GM23338 (cell line): Measurements from ENCODE around the gene TMED9.

Experiments used
- CREB1 ChIP-seq: fragments of 250-450 bp; sonication (Bioruptor Pico); IDR thresholded peaks from 2 replicates; pipeline ENCODE4 v1.5.0; 2020; ENCODE audit warnings: low read depth, mild to moderate bottlenecking, moderate library complexity
- EZH2 ChIP-seq: fragments of 200-600 bp; sonication (generic); IDR thresholded peaks from one replicate; pipeline ENCODE4 v1.8.0; 2017; ENCODE audit warnings: antibody characterized with exemption, mild to moderate bottlenecking, low read depth; ENCODE audit not compliant: unreplicated experiment
- EZH2phosphoT487 ChIP-seq: fragments of 200-600 bp; sonication (generic); IDR thresholded peaks from one replicate; pipeline ENCODE4 v1.8.1; 2018; ENCODE audit warnings: antibody characterized with exemption; ENCODE audit not compliant: unreplicated experiment
- JUNB ChIP-seq: IDR thresholded peaks from one replicate; pipeline ENCODE4 v1.6.1; 2016; ENCODE audit warnings: antibody characterized with exemption; ENCODE audit not compliant: unreplicated experiment
- NANOG ChIP-seq: IDR thresholded peaks from 2 replicates; pipeline ENCODE4 v1.6.1; 2016; ENCODE audit warnings: antibody characterized with exemption, borderline replicate concordance
- POLR2AphosphoS5 ChIP-seq: IDR thresholded peaks from 2 replicates; pipeline ENCODE4 v1.6.1; 2016; ENCODE audit warnings: antibody characterized with exemption, low read depth
- STAT1 ChIP-seq: IDR thresholded peaks from one replicate; pipeline ENCODE4 v1.6.1; 2016; ENCODE audit warnings: antibody characterized with exemption; ENCODE audit not compliant: unreplicated experiment
- ZNF331 ChIP-seq: fragments of 250-450 bp; sonication (Bioruptor Pico); IDR thresholded peaks from 2 replicates; pipeline ENCODE4 v1.5.0; 2020; ENCODE audit warnings: low read depth, mild to moderate bottlenecking, moderate library complexity
- TF ChIP-seq, protein P1 (sequence below), 2 experiments: fragments of 200-600 bp in 1 of 2; sonication (generic) in 1 of 2; conservative IDR thresholded peaks; 2 replicates each; pipeline versions ENCODE4 v1.5.1 to v1.6.1; 2016 to 2017; ENCODE audit warnings: antibody characterized with exemption in 2 of 2, low read depth in 2 of 2, mild to moderate bottlenecking in 2 of 2, moderate library complexity in 1 of 2
- TF ChIP-seq, protein P2 (sequence below): IDR thresholded peaks from 2 replicates; pipeline ENCODE4 v1.6.1; 2016; ENCODE audit warnings: antibody characterized with exemption
- TF ChIP-seq, protein P3 (sequence below): IDR thresholded peaks from one replicate; pipeline ENCODE4 v1.6.1; 2018; ENCODE audit warnings: antibody characterized with exemption; ENCODE audit not compliant: unreplicated experiment
- TF ChIP-seq, protein P4 (sequence below): fragments of 250-450 bp; sonication (Bioruptor Pico); IDR thresholded peaks from 2 replicates; pipeline ENCODE4 v1.5.0; 2020; ENCODE audit warnings: mild to moderate bottlenecking, moderate library complexity

DNA sequence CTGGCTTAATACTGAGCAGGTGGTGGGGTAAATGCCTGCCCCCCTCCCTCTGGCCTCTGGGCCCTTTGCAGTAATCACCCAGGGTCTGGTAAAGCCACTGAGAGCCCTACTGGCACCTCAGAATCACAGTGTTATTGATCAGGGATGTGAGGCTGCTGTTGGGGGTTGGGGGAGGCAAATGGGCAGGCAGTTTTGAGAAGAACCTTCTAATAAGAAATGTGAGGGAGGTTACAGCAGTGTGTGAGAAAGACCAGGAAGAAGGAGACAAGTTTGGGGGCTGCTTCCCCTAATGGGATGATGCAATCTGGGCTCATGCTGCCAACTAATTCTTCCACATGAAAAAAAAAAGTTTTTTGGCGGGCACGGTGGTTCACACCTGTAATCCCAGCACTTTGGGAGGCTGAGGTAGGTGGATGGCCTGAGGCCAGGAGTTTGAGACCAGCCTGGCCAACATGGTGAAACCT, 4.8 kb downstream of the TMED9 start:
- TF ChIP-seq POLR2AphosphoS5, result no peak
- no peak for TF ChIP-seq EZH2
- TF ChIP-seq, protein P1, sequence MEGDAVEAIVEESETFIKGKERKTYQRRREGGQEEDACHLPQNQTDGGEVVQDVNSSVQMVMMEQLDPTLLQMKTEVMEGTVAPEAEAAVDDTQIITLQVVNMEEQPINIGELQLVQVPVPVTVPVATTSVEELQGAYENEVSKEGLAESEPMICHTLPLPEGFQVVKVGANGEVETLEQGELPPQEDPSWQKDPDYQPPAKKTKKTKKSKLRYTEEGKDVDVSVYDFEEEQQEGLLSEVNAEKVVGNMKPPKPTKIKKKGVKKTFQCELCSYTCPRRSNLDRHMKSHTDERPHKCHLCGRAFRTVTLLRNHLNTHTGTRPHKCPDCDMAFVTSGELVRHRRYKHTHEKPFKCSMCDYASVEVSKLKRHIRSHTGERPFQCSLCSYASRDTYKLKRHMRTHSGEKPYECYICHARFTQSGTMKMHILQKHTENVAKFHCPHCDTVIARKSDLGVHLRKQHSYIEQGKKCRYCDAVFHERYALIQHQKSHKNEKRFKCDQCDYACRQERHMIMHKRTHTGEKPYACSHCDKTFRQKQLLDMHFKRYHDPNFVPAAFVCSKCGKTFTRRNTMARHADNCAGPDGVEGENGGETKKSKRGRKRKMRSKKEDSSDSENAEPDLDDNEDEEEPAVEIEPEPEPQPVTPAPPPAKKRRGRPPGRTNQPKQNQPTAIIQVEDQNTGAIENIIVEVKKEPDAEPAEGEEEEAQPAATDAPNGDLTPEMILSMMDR (conservative IDR thresholded peaks at IDR 0.05; ENCODE audit: low read depth in 2 of 2), result no peak
- no peak for TF ChIP-seq JUNB
- TF ChIP-seq, protein P2, sequence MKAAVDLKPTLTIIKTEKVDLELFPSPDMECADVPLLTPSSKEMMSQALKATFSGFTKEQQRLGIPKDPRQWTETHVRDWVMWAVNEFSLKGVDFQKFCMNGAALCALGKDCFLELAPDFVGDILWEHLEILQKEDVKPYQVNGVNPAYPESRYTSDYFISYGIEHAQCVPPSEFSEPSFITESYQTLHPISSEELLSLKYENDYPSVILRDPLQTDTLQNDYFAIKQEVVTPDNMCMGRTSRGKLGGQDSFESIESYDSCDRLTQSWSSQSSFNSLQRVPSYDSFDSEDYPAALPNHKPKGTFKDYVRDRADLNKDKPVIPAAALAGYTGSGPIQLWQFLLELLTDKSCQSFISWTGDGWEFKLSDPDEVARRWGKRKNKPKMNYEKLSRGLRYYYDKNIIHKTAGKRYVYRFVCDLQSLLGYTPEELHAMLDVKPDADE, result no peak
- no peak for TF ChIP-seq EZH2phosphoT487
- TF ChIP-seq, protein P3, sequence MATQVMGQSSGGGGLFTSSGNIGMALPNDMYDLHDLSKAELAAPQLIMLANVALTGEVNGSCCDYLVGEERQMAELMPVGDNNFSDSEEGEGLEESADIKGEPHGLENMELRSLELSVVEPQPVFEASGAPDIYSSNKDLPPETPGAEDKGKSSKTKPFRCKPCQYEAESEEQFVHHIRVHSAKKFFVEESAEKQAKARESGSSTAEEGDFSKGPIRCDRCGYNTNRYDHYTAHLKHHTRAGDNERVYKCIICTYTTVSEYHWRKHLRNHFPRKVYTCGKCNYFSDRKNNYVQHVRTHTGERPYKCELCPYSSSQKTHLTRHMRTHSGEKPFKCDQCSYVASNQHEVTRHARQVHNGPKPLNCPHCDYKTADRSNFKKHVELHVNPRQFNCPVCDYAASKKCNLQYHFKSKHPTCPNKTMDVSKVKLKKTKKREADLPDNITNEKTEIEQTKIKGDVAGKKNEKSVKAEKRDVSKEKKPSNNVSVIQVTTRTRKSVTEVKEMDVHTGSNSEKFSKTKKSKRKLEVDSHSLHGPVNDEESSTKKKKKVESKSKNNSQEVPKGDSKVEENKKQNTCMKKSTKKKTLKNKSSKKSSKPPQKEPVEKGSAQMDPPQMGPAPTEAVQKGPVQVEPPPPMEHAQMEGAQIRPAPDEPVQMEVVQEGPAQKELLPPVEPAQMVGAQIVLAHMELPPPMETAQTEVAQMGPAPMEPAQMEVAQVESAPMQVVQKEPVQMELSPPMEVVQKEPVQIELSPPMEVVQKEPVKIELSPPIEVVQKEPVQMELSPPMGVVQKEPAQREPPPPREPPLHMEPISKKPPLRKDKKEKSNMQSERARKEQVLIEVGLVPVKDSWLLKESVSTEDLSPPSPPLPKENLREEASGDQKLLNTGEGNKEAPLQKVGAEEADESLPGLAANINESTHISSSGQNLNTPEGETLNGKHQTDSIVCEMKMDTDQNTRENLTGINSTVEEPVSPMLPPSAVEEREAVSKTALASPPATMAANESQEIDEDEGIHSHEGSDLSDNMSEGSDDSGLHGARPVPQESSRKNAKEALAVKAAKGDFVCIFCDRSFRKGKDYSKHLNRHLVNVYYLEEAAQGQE, result no peak
- TF ChIP-seq STAT1, result no peak
- no peak for TF ChIP-seq NANOG
- TF ChIP-seq CREB1 (CRISPR knock-in tag), result no peak
- TF ChIP-seq ZNF331, result no peak
- TF ChIP-seq, protein P4, sequence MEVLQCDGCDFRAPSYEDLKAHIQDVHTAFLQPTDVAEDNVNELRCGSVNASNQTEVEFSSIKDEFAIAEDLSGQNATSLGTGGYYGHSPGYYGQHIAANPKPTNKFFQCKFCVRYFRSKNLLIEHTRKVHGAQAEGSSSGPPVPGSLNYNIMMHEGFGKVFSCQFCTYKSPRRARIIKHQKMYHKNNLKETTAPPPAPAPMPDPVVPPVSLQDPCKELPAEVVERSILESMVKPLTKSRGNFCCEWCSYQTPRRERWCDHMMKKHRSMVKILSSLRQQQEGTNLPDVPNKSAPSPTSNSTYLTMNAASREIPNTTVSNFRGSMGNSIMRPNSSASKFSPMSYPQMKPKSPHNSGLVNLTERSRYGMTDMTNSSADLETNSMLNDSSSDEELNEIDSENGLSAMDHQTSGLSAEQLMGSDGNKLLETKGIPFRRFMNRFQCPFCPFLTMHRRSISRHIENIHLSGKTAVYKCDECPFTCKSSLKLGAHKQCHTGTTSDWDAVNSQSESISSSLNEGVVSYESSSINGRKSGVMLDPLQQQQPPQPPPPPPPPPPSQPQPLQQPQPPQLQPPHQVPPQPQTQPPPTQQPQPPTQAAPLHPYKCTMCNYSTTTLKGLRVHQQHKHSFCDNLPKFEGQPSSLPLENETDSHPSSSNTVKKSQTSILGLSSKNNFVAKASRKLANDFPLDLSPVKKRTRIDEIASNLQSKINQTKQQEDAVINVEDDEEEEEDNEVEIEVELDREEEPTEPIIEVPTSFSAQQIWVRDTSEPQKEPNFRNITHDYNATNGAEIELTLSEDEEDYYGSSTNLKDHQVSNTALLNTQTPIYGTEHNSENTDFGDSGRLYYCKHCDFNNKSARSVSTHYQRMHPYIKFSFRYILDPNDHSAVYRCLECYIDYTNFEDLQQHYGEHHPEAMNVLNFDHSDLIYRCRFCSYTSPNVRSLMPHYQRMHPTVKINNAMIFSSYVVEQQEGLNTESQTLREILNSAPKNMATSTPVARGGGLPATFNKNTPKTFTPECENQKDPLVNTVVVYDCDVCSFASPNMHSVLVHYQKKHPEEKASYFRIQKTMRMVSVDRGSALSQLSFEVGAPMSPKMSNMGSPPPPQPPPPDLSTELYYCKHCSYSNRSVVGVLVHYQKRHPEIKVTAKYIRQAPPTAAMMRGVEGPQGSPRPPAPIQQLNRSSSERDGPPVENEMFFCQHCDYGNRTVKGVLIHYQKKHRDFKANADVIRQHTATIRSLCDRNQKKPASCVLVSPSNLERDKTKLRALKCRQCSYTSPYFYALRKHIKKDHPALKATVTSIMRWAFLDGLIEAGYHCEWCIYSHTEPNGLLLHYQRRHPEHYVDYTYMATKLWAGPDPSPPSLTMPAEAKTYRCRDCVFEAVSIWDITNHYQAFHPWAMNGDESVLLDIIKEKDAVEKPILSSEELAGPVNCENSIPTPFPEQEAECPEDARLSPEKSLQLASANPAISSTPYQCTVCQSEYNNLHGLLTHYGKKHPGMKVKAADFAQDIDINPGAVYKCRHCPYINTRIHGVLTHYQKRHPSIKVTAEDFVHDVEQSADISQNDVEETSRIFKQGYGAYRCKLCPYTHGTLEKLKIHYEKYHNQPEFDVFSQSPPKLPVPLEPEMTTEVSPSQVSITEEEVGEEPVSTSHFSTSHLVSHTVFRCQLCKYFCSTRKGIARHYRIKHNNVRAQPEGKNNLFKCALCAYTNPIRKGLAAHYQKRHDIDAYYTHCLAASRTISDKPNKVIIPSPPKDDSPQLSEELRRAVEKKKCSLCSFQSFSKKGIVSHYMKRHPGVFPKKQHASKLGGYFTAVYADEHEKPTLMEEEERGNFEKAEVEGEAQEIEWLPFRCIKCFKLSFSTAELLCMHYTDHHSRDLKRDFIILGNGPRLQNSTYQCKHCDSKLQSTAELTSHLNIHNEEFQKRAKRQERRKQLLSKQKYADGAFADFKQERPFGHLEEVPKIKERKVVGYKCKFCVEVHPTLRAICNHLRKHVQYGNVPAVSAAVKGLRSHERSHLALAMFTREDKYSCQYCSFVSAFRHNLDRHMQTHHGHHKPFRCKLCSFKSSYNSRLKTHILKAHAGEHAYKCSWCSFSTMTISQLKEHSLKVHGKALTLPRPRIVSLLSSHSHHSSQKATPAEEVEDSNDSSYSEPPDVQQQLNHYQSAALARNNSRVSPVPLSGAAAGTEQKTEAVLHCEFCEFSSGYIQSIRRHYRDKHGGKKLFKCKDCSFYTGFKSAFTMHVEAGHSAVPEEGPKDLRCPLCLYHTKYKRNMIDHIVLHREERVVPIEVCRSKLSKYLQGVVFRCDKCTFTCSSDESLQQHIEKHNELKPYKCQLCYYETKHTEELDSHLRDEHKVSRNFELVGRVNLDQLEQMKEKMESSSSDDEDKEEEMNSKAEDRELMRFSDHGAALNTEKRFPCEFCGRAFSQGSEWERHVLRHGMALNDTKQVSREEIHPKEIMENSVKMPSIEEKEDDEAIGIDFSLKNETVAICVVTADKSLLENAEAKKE (CRISPR knock-in tag), result no peak
